Measurements from ENCODE around the gene CTSC. TPM values are rescaled to one million over a fixed set of nuclear protein-coding genes. Genes with fewer than 3 reads are reported as not detected.

The CTSC gene
- total and polyA plus RNA-seq, 12 donors = 44.6 to 230 (median 121) TPM

DNA sequence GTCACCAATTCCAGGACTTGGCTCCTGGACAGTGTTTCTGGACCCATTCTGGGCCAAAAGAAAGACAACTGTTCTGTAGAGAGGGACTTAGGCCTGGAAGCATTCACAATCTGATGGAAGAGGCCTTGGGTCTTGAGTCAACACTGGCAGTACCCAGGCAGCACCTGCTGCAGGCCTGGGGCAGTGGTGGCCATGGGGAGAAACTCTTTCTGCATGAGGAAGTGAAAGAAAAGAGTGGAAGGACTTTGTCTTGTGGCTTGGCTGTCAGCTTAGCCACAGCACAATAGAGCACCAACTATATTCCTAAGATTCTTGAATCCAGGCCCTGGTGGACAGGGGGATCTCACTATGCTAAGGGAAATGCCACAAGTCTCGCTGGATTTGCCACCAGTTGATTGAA is 70.6 kb downstream of the CTSC start:
- Histone ChIP-seq H3K36me3 (replicated peaks in 1 of 2) (no peaks in the 10 kb centered on the region), H3K27me3 (no peaks in the 10 kb centered on the region), H3K27ac (no peak overlapping the region), H3K9me3 (replicated peaks in 1 of 3) (no peaks in the 10 kb centered on the region), H3K4me1 (replicated peaks in 1 of 2) (no peaks in the 10 kb centered on the region), H3K4me3 (no peak overlapping the region)
- DNase-seq = no peak
- 78 to 100% (median 94%) methylated on average over 1 of the region's 1 CpG; no CpG with 5 or more reads in 1 of the 4 donors for WGBS, 4 donors
- intact Hi-C loops (cut with DNase I) = no loop called here
- TF ChIP-seq, protein P1, sequence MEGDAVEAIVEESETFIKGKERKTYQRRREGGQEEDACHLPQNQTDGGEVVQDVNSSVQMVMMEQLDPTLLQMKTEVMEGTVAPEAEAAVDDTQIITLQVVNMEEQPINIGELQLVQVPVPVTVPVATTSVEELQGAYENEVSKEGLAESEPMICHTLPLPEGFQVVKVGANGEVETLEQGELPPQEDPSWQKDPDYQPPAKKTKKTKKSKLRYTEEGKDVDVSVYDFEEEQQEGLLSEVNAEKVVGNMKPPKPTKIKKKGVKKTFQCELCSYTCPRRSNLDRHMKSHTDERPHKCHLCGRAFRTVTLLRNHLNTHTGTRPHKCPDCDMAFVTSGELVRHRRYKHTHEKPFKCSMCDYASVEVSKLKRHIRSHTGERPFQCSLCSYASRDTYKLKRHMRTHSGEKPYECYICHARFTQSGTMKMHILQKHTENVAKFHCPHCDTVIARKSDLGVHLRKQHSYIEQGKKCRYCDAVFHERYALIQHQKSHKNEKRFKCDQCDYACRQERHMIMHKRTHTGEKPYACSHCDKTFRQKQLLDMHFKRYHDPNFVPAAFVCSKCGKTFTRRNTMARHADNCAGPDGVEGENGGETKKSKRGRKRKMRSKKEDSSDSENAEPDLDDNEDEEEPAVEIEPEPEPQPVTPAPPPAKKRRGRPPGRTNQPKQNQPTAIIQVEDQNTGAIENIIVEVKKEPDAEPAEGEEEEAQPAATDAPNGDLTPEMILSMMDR (IDR thresholded peaks at IDR 0.05) = no peak
- TF ChIP-seq POLR2A (IDR thresholded peaks at IDR 0.05) = no peak

DNA sequence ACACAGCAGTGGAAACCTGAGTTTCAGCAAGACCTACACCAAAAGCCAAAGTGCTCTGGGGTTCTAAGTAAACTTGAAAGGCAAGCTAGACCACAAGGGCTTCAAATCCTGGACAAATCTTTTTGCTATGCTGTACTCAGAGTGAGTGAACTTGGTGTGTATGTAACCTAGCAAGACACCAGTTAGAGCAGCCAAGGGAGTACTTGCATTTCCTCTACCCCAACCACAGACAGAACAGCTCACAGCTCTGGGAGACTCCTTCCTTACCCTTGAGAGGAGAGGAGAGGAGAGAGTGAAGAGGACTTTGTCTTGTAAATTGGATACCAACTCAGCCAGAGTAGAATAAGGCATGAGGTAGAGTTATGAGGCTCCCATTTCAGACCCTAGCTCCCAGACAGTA is 71.4 kb downstream of the CTSC start:
- H3K27ac ChIP-seq = no peak overlapping the region
- H3K4me3 ChIP-seq = no peak overlapping the region
- no peaks in the 10 kb centered on the region for H3K4me1 ChIP-seq (replicated peaks in 1 of 2)
- no peak for DNase-seq
- TF ChIP-seq POLR2A (IDR thresholded peaks at IDR 0.05) = no peak
- TF ChIP-seq, protein P1 (IDR thresholded peaks at IDR 0.05) = no peak
- H3K27me3 ChIP-seq = no peaks in the 10 kb centered on the region
- no peaks in the 10 kb centered on the region for H3K36me3 ChIP-seq (replicated peaks in 1 of 2)
- intact Hi-C loops (cut with DNase I) = no loop called here
- H3K9me3 ChIP-seq (replicated peaks in 1 of 3) = no peaks in the 10 kb centered on the region

DNA sequence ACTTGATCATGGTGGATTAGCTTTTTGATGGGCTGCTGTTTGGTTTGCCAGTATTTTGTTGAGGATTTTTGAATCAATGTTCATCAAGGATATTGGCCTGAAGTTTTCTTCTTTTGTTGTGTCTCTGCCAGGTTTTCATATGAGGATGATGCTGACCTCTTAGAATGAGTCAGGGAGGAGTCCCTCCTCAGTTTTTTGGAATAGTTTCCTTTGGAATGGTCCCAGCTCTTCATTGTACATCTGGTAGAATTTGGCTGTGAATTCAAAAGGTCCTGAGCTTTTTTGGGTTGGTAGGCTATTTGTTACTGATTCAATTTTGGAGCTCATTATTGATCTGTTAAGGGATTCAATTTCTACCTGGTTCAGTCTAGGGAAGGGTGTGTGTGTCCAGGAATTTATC is 78.1 kb downstream of the CTSC start:
- Histone ChIP-seq H3K36me3 (replicated peaks in 1 of 2) (no peaks in the 10 kb centered on the region), H3K27me3 (no peaks in the 10 kb centered on the region), H3K9me3 (replicated peaks in 1 of 3) (no peaks in the 10 kb centered on the region), H3K4me3 (no peak overlapping the region), H3K4me1 (replicated peaks in 1 of 2) (no peaks in the 10 kb centered on the region), H3K27ac (no peak overlapping the region)
- intact Hi-C loops (cut with DNase I) = no loop called here
- no peak for DNase-seq
- no peak for TF ChIP-seq POLR2A (IDR thresholded peaks at IDR 0.05)
- TF ChIP-seq, protein P1 (IDR thresholded peaks at IDR 0.05) = no peak

DNA sequence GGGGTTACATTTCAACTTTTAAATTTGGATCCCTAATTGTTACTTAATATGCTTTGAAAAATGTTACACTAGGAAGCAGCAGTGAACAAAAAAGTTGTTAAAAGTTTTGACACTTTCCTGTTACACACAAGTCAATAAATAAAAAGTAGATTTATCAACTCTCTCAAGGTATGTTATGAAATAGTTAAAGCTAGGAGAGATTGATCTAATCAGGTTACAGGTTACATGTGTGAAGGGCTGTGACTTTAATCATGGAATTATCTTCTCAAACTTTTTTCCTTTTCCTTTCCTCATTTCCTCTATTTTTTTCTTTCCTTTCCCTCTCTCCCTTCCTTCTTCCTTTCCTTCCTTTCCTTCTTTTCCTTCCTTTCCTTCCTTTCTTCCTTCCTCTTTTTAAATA is 85.3 kb downstream of the CTSC start:
- Histone ChIP-seq H3K4me3 (no peak overlapping the region), H3K36me3 (replicated peaks in 1 of 2) (no peaks in the 10 kb centered on the region), H3K9me3 (replicated peaks in 1 of 3) (no peaks in the 10 kb centered on the region), H3K4me1 (replicated peaks in 1 of 2) (peaks cover 0 to 4% of the 10 kb centered on the region in 2 donors), H3K27ac (no peak overlapping the region), H3K27me3 (no peaks in the 10 kb centered on the region)
- TF ChIP-seq, protein P1 (IDR thresholded peaks at IDR 0.05) = no peak
- TF ChIP-seq POLR2A (IDR thresholded peaks at IDR 0.05) = no peak
- intact Hi-C loops (cut with DNase I) = no loop called here
- DNase-seq = no peak
